ENCODE measurements around the gene TTLL11. TPM values are rescaled to one million over a fixed set of nuclear protein-coding genes. Genes with fewer than 3 reads are reported as not detected.
A peak's percentile ranks its signal among the peaks of the same experiment; 100 is the strongest.

Gene TTLL11
- total RNA-seq, 4 donors from 2014 or later = 9.8 to 18.6 (median 15.6) TPM

GRCh38 chr9:121925935-121926334 is 167.2 kb downstream of the TTLL11 start:
- Histone ChIP-seq H3K9me3 (no peaks in the 10 kb centered on the region), H3K36me3 (no peaks in the 10 kb centered on the region), H3K27me3 (no peaks in the 10 kb centered on the region), H3K27ac (peak overlapping the region in 1 of 4 donors; percentile 28), H3K4me3 (no peak overlapping the region), H3K4me1 (no peaks in the 10 kb centered on the region)
- TF ChIP-seq POLR2A (IDR thresholded peaks at IDR 0.05) = no peak
- TF ChIP-seq CTCF (IDR thresholded peaks at IDR 0.05) = no peak
- no peak for TF ChIP-seq EP300 (IDR thresholded peaks at IDR 0.05)
- DNase-seq (ENCODE audit: low spot score in 2 of 2) = no peak
- WGBS, 2 donors = 78 to 82% methylated on average over 12 of the region's 12 CpGs

GRCh38 chr9:121924700-121925099 is 168.4 kb downstream of the TTLL11 start:
- H3K4me1 ChIP-seq = no peaks in the 10 kb centered on the region
- no peaks in the 10 kb centered on the region for H3K9me3 ChIP-seq
- H3K27me3 ChIP-seq = no peaks in the 10 kb centered on the region
- 63 to 73% methylated on average over 4 of the region's 4 CpGs for whole genome bisulfite sequencing, 2 donors
- H3K4me3 ChIP-seq = no peak overlapping the region
- H3K27ac ChIP-seq = no peak overlapping the region
- H3K36me3 ChIP-seq = no peaks in the 10 kb centered on the region
- DNase-seq (ENCODE audit: low spot score in 2 of 2) = no peak
- TF ChIP-seq CTCF (IDR thresholded peaks at IDR 0.05) (no peak), EP300 (IDR thresholded peaks at IDR 0.05) (no peak), POLR2A (IDR thresholded peaks at IDR 0.05) (no peak)

- WGBS, 2 donors = 89 to 96% methylated on average over 1 of the region's 1 CpG
- Histone ChIP-seq H3K27ac (no peak overlapping the region), H3K27me3 (no peaks in the 10 kb centered on the region), H3K9me3 (no peaks in the 10 kb centered on the region), H3K36me3 (no peaks in the 10 kb centered on the region), H3K4me1 (no peaks in the 10 kb centered on the region), H3K4me3 (no peak overlapping the region)
- no peak for DNase-seq (ENCODE audit: low spot score in 2 of 2)
- TF ChIP-seq CTCF (IDR thresholded peaks at IDR 0.05) = no peak
- no peak for TF ChIP-seq POLR2A (IDR thresholded peaks at IDR 0.05)
- TF ChIP-seq EP300 (IDR thresholded peaks at IDR 0.05) = no peak
Observed at GRCh38 chr9:121921444-121921843, 171.7 kb downstream of the TTLL11 start.

- Histone ChIP-seq H3K4me3 (no peak overlapping the region), H3K27ac (no peak overlapping the region), H3K9me3 (no peaks in the 10 kb centered on the region), H3K4me1 (no peaks in the 10 kb centered on the region), H3K36me3 (peaks cover 0 to 2% (median 0%) of the 10 kb centered on the region in 3 donors), H3K27me3 (no peaks in the 10 kb centered on the region)
- DNase-seq (ENCODE audit: low spot score in 2 of 2) = no peak
- TF ChIP-seq POLR2A (IDR thresholded peaks at IDR 0.05) (no peak), EP300 (IDR thresholded peaks at IDR 0.05) (no peak), CTCF (IDR thresholded peaks at IDR 0.05) (no peak)
- 95 to 96% methylated on average over 4 of the region's 4 CpGs for WGBS, 2 donors
Observed at GRCh38 chr9:121917375-121918335, 175.5 kb downstream of the TTLL11 start.

GRCh38 chr9:121915304-121915625 is 177.8 kb downstream of the TTLL11 start:
- DNase-seq (ENCODE audit: low spot score in 2 of 2) = no peak
- H3K4me3 ChIP-seq = no peak overlapping the region
- 92 to 96% methylated on average over 4 of the region's 4 CpGs for WGBS, 2 donors
- H3K36me3 ChIP-seq = peaks cover 0 to 2% (median 0%) of the 10 kb centered on the region in 3 donors
- H3K27me3 ChIP-seq = no peaks in the 10 kb centered on the region
- no peaks in the 10 kb centered on the region for H3K4me1 ChIP-seq
- no peaks in the 10 kb centered on the region for H3K9me3 ChIP-seq
- TF ChIP-seq EP300 (IDR thresholded peaks at IDR 0.05) (no peak), CTCF (IDR thresholded peaks at IDR 0.05) (no peak), POLR2A (IDR thresholded peaks at IDR 0.05) (no peak)
- no peak overlapping the region for H3K27ac ChIP-seq

All from tibial nerve (tissue), 4 donors.